Measurements from ENCODE around the gene EIF4G1. TPM values are rescaled to one million over a fixed set of nuclear protein-coding genes. Genes with fewer than 3 reads are reported as not detected.

The EIF4G1 gene
- total RNA-seq, 1 experiment from 2014 or later: 798 TPM

Other genes with a start within 250 kb of the EIF4G1 start
- gene HTR3E, start 217.5 kb upstream of the EIF4G1 start, total RNA-seq (2021; ENCODE audit: unreplicated experiment): not detected
- 60.2 TPM for gene EIF2B5, start 179.2 kb upstream of the EIF4G1 start, total RNA-seq (2021; ENCODE audit: unreplicated experiment)
- gene DVL3, start 159.2 kb upstream of the EIF4G1 start, total RNA-seq (2021; ENCODE audit: unreplicated experiment): 97.2 TPM
- gene AP2M1, start 139.8 kb upstream of the EIF4G1 start, total RNA-seq (2021; ENCODE audit: unreplicated experiment): 335 TPM
- 101 TPM for gene ABCF3, start 128.4 kb upstream of the EIF4G1 start, total RNA-seq (2021; ENCODE audit: unreplicated experiment)
- 0.28 TPM for gene VWA5B2, start 85.0 kb upstream of the EIF4G1 start, total RNA-seq (2021; ENCODE audit: unreplicated experiment)
- 72.7 TPM for gene ALG3, start 65.6 kb upstream of the EIF4G1 start, total RNA-seq (2021; ENCODE audit: unreplicated experiment)
- 10.7 TPM for gene EEF1AKMT4, start 64.9 kb upstream of the EIF4G1 start, total RNA-seq (2021; ENCODE audit: unreplicated experiment)
- gene CAMK2N2, start 53.1 kb upstream of the EIF4G1 start, total RNA-seq (2021; ENCODE audit: unreplicated experiment): 5.7 TPM
- not detected for gene ECE2, start 38.6 kb upstream of the EIF4G1 start, total RNA-seq (2021; ENCODE audit: unreplicated experiment)
- gene PSMD2, start 15.4 kb upstream of the EIF4G1 start, total RNA-seq (2021; ENCODE audit: unreplicated experiment): 536 TPM
- gene FAM131A, start 23.0 kb downstream of the EIF4G1 start, total RNA-seq (2021; ENCODE audit: unreplicated experiment): 30.1 TPM
- 22.5 TPM for gene CLCN2, start 47.0 kb downstream of the EIF4G1 start, total RNA-seq (2021; ENCODE audit: unreplicated experiment)
- gene POLR2H, start 47.1 kb downstream of the EIF4G1 start, total RNA-seq (2021; ENCODE audit: unreplicated experiment): 156 TPM
- not detected for gene THPO, start 63.6 kb downstream of the EIF4G1 start, total RNA-seq (2021; ENCODE audit: unreplicated experiment)
- gene CHRD, start 65.4 kb downstream of the EIF4G1 start, total RNA-seq (2021; ENCODE audit: unreplicated experiment): 1.4 TPM
- 6.0 TPM for gene EPHB3, start 247.2 kb downstream of the EIF4G1 start, total RNA-seq (2021; ENCODE audit: unreplicated experiment)